Non-pigmented ciliary epithelial cell (primary cell): Measurements from ENCODE around the gene L3MBTL4.

ENCODE experiments used
- DNase-seq: peaks from one replicate; pipeline ENCODE4 v3.0.0-alpha.2; 2010; ENCODE audit warnings: low read depth

L3MBTL4 gene

DNA sequence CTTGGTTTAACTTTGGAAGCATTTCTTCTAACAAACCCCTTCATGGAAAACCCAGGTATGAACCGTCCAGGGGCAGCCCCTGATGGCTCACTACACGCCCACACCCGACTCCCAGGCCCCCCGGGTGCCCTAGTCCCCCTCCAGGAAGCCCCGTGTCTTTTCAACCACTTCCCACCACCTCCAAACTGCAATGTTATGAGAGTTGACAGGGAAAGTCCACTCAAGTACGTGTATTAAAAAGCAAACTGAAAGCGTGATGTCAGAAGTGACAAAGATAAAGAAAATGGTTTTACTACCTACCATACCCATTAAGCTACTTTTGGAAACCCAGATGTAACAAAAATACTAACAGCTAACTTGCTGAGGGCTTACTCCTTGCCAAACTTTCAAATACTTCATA lies 51.5 kb downstream of the L3MBTL4 start:
- no peak for DNase-seq

DNA sequence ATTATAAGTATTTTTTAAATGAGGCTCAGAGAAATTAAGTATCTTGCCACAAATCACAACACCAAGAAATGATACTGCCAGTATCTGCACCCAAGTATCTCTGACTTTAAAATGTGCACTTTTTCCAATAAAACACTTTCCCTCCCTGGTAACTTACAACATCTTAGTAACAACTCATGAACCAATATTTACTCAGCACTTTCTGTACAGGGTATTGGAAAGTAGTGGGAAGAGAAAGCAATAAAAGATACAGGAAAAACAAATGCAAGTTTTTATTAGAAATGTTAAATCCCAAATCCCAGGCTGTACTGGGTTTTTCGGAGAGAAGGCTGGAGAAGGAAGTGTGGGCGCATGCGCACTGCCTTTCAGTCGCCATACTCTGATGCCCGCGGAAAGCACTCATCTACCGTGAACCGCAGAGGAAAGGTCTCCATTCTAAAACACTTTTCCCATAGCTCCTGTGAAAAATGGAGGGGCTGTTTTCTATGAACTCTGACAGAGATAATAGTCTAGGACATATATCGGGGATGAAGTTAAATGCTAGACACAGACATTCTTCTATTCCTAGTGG lies 52.1 kb downstream of the L3MBTL4 start:
- no peak for DNase-seq

DNA sequence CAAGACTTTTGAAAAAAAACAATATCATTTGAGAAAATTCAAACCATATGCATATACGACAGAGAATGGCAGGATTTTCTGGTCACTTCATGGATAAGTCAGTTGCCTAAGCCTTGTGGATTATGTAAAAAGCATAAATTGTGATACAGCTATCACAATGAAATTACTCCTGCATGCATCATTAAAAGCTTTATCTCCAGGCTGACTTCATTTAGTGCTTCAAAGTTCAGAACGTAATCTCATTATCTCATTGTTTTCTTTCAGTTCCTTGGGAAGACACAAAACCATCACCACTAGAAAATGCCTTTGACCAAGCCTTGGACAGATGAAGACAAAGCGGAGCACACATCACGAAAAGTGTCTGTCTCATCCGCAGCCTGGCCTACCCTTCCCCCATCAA lies 57.0 kb downstream of the L3MBTL4 start:
- DNase-seq, result no peak

DNA sequence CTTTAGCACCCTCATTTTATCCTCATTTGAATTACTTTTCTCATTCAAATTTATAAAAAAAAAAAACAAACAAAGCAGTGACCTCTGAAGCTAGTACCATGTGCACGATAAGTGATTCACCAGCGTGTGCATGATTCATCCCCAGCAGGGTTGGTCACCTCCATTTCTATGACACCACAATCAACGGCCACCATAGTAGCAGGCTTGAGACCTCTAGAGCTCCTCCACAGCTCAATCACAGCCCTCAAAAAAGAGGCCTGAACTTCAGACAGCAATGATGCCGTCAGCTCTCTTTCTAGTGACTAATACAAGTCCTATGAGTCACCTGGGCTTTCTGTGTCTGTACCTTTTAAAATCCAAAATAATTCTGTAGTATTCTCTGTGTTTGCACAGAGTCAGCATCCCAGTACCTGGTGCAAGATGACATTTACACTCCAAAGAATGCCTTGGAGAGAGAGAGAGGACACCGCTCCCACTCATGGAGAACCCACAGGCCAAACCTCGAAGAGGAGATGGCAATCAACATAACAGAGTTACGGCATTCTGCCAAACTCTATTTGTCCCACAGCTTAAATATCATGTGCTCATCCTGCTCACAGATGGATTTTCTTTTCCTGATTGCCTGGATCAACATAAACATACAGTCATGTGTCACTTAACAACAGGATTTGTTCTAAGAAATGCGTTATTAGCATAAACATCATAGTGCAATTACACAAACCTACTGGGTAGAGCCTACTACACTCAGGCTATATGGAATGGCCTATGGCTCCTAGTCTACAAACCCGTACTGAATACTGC lies 58.7 kb downstream of the L3MBTL4 start:
- DNase-seq, result no peak

DNA sequence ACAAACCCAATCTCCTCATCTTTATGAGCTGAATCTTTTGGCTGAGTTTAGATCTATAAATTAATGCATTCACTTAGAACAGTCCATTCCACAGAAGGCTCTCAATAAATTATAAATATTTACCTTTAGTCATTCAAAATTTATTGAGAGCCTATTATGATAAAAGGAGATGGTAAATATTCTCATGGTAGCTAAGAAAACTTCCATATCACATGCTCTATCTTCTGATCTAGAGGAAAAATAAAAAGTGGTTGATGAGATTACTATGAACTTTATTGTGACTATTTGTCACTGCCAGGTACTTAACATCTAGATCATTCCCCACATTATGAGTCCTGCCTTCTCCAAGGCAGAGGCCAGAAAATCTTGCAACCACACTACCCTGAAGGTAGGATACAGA lies 62.4 kb downstream of the L3MBTL4 start:
- no peak for DNase-seq

DNA sequence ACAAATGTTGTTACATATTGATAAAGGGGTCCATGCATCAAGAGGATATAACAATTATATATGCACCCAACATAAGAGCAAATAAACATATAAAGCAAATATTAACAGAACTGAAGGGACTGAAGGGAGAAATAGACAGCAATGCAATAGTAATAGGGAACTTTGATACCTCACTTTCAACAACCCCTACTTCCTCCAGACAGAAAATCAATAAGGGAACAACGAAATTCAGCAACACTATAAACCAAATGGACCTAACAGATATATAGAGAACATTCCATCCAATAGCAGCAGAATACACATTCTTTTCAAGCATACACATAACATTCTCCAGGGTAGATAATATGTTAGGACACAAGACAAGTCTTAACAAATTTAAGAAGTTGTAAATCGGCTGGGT lies 71.7 kb downstream of the L3MBTL4 start:
- no peak for DNase-seq

DNA sequence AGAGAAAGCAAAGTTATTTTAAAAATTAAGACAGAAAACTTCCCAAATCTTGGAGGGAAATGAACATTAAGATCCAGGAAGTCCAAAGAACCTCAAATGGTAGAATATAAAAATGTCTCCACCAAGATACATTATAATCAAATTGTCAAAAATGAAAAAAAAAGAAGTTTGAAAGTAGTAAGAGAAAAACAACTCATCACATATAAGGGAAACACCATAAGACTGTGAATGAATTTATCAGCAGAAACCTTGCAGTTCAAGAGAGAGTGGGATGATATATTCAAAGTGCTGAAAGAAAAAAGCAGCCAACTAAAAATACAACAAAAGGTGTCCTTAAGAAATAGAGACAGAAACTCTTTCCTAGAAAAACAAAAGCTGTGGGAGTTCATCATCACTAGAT lies 73.0 kb downstream of the L3MBTL4 start:
- no peak for DNase-seq

DNA sequence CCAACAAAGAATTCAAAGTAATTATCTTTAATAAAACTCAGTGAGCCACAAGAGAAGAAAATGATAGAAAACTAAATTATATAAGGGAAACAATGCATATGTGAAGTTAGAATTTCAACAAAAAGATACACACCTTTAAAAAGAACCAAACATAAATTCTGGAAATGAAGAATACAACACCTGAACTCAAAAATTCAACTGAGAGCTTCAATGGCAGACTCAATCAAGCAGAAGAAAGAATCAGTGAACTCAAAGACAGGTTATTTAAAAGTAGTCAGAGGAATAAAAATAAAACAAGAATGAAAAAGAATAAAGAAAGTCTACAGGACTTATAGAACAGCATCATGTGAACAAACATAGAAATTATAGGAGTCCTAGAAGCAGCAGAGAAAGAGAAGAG lies 73.4 kb downstream of the L3MBTL4 start:
- DNase-seq, result no peak

DNA sequence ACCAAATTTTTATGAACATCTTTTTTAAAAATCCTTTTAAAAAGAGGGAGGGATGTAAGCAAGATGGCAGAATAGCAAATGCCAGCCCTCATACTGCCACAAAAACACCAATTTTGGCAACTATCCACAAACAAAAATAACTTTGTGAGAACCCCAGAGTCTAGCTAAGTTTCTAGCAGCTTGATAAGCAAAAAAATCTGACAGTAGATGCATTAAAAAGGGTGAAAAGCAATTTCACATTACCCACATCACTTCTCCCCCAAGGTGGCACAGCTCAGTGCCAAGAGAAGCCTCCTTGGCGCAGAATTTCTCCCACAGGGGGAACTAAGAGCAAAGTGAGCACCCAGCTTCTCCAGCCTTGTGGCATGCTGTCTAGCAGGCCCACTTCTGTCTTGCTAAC lies 74.6 kb downstream of the L3MBTL4 start:
- DNase-seq, result no peak

DNA sequence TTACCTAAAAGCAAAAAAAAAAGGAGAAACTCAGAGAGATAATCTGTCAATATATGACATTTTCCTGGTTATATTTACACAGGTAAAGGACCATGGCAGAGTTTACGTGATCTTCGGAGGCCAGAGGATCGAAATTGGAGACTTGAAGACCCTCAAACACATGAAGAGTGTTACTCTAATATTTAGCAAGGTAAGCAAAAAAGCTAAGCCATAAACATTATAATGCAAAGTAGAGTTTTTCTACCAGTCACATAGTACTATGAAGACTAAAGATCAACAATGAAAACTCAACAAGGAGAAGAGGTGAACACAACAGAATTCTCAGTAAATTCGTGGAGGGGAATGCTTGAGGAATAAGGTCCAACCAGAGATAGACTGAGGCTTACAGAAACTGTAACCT lies 78.5 kb downstream of the L3MBTL4 start:
- DNase-seq, result no peak

DNA sequence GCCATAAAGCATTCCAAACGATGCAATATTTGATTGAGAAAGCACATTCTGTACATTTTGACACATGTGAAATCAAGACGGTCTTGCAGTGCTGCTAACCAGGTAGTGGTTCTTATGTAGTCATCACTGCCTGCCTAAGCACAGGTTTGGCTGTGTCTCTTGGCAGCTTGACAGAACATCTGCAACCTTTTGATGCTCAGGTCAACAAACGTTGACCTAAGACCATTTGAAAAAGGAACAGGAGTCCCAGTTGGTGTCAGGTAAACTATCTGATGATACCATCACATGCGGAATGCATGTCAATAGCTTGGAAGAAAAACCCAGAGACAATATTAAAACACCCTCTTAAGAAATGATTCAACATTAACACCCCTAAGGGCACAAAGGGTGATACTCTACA lies 80.7 kb downstream of the L3MBTL4 start:
- no peak for DNase-seq

DNA sequence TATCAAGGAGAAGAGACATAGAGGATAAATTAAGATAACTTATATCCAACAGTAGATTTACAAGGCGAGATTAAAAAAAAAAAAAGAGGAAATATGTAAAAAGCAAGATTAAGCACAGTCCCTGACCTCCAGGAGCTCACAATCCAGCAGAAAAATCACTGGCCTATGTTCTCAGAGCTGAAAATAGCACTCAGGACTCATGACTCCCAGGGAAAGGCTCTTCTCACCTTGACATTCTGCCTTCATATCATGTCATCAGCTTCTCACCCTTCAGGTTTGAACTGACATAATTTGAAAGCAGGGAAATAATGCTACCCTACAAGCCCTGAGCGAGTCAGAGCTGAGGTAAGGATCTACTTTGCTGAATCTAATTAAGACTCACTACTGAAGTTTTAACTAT lies 82.8 kb downstream of the L3MBTL4 start:
- DNase-seq, result no peak

DNA sequence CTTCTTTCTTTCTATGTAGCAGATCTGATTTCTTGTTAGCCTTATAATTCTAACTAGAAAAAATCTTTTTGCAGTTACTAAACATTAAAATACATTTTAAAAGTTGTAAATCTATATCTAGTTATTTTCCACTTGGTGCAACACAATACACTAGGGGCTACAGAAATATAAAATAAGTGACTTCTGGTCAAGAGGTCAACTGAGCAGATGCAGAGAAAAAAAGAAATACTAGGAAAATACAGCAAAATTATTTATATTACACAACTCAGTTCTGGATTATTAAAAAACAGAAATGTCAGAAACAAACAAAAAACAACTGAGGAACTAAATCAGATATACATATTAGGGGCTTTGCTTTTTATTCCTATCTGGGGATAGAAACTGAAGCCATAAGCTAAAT lies 83.9 kb downstream of the L3MBTL4 start:
- no peak for DNase-seq

DNA sequence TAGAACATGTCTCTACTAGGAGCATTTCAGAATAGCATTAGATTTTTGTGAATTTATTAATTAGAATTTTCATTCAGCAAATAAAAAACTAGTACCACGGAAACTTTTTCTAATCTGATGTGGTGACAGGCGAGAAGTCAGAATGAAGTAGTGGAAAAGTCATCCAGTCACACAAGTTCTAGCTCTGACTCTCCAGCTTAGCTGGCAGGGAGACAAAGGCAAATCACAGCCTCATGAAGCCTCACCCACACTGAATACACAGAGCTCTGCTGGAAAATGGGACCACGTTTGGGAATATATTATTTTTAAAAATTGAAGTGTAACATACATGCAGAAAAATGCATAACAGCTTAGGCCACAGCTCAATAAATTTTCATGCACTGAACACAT lies 86.1 kb downstream of the L3MBTL4 start:
- no peak for DNase-seq

DNA sequence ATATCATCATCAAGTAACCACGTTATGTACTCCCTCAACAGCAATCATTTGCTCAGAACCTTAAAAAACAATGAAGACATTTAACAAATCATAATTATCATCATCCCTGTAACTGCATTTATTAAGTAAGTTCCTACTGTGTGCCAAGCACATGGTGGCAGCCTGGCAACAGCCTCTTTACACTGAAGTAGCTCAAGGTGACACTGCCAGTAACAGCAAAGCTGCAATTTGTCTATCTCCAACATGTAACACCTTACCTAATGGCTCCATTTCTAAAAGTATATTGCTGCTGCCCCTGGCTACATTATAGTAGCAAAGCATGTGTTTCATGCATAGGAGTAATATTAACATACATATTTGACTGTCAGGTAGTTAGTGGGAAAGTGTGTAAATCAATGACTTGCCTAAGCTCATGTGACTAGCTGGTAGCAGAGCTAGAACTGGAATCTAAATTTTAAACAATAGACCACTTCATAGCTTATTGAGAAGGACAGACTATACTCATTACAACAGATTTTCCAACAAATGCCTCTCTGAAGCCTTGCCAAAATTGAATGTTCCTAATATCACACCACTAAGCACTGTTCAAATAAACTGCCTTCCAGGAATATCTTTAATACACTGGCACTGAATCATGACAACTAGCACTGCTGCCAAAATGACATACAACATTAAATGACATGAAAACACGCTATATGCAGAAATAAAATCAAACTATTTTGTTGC lies 86.7 kb downstream of the L3MBTL4 start:
- no peak for DNase-seq

DNA sequence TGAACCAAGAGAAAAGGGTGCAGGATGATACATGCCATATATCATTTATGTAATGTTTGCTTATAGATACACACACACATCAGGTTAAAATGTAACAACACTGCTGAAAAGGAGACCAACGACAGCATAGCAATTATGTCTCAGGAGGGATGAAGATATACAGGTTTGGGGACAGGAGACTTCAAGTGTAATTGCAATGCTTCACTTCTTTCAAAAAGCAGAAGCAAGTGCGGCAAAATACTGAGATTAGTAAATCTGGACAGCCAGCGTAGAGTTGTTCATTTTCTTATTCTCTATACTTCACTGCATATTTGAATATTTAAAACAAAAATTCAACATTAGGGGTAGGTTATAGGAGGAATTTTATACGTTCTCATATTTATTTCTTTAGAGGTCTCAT lies 87.2 kb downstream of the L3MBTL4 start:
- no peak for DNase-seq

DNA sequence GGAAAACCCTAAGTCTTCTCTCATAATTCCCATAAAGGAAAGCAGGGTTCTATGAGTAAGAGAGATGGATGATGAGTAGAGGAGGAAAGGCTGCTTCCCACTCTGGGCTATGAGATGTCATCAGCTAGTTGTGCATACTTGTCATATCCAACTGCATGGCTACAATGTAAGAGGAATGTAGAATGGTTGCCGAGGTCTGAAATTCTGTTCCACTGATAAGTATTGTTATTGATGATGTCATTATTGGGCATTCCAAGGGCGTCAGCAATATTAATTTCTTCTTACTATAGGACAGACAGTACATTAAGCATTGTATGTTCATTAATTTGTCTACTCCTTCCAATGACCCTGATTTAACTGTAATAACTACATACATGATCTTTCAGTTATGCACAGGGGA lies 88.1 kb downstream of the L3MBTL4 start:
- no peak for DNase-seq

DNA sequence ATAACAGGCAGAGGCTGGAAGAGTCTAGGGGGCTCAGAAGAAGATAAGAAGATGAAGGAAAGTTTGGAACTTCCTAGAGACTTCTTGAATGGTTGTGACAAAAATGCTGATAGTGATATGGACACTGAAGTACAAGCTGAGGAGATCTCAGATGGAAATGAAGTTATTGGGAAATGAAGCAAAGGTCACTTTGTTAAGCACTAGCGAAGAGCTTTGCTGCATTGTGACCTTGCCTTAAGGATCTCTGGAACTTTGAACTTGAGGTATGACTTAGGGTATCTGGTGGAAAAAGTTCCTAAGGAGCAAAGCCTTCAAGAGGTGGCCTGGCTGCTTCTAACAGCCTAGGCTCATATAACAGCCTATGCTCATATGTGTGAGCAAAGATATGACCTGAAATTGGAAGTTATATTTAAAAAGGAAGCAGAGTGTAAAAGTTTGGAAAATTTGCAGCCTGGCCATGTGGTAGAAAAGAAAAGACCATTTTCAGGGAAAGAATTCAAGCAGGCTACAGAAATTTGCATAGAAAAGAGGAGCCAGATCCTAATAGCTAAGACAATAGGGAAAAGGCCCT lies 91.3 kb downstream of the L3MBTL4 start:
- DNase-seq, result no peak

DNA sequence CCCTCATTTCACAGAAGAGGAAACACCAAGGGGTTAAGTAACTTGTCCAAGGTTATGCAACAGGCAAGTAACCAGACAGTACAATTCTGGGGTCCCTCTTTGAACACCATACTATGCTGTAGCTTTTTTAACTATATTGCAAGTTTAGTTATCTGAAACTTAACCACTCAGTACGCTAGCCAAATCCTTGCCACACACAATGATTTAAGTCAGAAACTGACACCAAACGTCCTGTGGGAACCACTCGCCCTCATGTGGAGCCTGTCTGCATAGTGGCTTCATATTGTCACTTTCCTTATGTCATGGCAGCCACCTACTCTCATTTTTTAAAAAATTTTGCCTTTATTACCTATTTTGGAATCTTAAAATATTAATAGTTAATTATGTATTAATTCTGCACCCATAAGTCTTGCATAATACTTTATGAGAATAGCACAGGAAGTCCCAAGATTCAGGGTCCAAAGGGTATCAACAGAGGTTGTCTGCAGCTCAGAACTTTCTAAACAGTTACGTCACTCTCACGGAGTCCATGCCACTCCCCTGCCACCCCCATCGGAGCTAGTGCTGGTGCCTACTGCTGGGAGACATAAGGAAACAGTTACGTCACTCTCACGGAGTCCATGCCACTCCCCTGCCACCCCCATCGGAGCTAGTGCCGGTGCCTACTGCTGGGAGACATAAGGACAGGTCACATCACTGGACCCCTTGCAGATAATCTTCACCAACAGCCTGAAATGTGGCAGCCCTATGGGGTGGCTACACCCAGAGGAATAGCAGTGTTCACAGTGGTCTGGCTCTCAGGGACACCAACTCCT lies 99.0 kb downstream of the L3MBTL4 start:
- no peak for DNase-seq

DNA sequence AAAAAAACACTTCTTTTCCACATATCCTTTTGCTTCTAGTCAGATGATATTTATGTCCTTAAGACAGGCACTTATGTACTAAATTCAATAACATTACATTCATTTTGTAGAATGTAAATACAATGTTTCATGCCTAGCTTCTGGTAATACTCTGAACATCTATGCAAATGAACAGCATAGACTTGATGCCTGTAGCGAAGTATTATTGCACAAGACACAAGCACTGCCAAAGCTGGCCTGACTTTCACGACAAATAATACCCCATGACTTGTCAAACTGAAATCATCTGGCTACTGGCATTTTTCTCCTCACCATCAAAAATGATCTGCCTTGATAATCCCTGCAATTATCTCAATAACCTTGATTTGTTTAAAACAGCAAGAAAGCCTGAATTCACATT lies 101.3 kb downstream of the L3MBTL4 start:
- DNase-seq, result no peak

DNA sequence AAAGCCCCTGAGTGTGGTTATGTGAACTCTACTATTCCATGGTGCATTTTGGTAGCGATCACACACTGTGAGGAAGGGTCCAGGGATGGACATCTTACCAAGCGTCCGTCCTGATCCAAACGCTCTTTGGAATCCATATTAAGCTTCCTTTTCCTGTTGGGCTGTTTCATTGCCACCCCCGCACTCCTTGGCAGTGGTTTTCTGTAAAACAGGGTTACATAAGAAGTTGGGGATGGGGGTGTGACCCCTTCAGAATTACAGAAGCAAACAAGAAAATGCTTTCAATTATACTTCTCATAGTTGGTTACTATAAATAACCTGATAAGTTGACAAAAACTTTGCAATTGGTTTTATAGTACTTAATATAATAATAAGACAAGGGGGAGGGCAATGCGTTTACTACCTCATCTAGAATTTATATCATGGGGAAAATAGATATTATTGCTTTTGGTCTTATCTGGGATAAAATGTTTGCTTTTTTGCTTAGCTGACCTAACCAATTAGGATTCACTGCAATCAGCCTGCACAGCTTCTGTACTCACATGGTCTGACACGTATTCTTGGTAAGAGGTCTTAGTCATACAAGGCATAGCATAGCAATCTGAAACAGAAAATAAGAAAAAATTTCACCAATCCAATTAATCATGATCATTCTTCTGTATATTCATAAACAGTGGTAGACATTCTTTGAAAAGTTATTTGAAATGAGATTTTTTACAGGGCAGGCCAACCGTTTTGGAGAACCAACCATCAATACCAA lies 103.1 kb downstream of the L3MBTL4 start:
- DNase-seq, result no peak

DNA sequence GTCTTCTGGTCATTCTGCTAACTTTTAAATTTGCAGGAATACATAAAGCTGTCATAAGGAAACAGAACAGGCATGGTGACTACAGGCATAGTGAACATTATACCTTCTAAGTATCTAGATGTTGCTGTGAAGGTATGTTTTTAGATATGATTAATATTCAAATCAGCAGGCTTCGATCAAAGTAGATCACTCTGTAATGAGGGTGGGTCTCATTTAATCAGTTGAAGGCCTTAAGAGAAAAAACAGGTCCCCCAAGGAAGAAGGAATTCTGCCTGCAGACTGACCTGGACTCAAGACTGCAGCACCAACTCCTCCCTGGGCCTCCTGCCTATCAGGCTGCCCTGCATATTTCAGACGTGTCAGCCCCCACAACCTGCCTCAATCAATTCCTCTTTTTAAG lies 104.0 kb downstream of the L3MBTL4 start:
- DNase-seq, result no peak
